K562 (cell line): ENCODE results near the gene FKBP3.

Source experiments
- CBX5 ChIP-seq: IDR thresholded peaks from 2 replicates; pipeline ENCODE4 v1.6.1; 2014; ENCODE audit warnings: low read depth, borderline replicate concordance
- CTCF ChIP-seq, 3 experiments: IDR thresholded peaks in 2 of 3; conservative IDR thresholded peaks in 1 of 3; 2 replicates each; pipeline ENCODE4 v1.5.1; 2011 to 2012; ENCODE audit warnings: low read length in 3 of 3, mild to moderate bottlenecking in 3 of 3, control low read depth in 2 of 3, improper control_type of control experiment in 1 of 3, inconsistent platforms in 1 of 3, low read depth in 1 of 3, mixed read lengths in 1 of 3, moderate library complexity in 1 of 3; ENCODE audit not compliant: insufficient read depth in 2 of 3
- GTF2F1 ChIP-seq: IDR thresholded peaks from 2 replicates; pipeline ENCODE4 v1.6.1; 2011; ENCODE audit warnings: low read depth, low read length, improper control_type of control experiment
- RBBP5 ChIP-seq: fragments of 200-600 bp; sonication (generic); IDR thresholded peaks from 2 replicates; pipeline ENCODE4 v1.6.1; 2012; ENCODE audit warnings: borderline replicate concordance, mild to moderate bottlenecking, low read length, control low read depth, inconsistent platforms; ENCODE audit not compliant: insufficient read depth, poor library complexity, severe bottlenecking
- SMAD2 ChIP-seq: fragments of 150-350 bp; IDR thresholded peaks from 2 replicates; pipeline ENCODE4 v1.6.1; 2014; ENCODE audit warnings: low read depth, mild to moderate bottlenecking, low read length
- STAG1 ChIP-seq: sonication (generic); formaldehyde crosslinking; IDR thresholded peaks from 2 replicates; pipeline ENCODE4 v1.5.0; 2020; ENCODE audit warnings: missing genetic modification reagents, borderline replicate concordance

- TF ChIP-seq SMAD2 (no peak), RBBP5 (no peak), CBX5 (no peak), GTF2F1 (no peak), STAG1 (CRISPR knock-in tag) (no peak), CTCF (IDR thresholded peaks at IDR 0.05 in 2 of 3, conservative IDR thresholded peaks at IDR 0.05 in 1 of 3; ENCODE audit: insufficient read depth in 2 of 3, low read depth in 1 of 3, low read length in 3 of 3) (no peak)
Observed at GRCh38 chr14:45136399-45136798, 2.1 kb upstream of the FKBP3 start.
